OCI-LY7 (cell line): ENCODE data around the gene GJB4.

ENCODE experiments used
- EZH2phosphoT487 ChIP-seq: fragments of 200-600 bp; sonication (generic); IDR thresholded peaks from 2 replicates; pipeline ENCODE4 v1.6.1; 2018; ENCODE audit warnings: low read depth, borderline replicate concordance, mild to moderate bottlenecking, mixed run types, antibody characterized with exemption, low read length, moderate library complexity, mixed read lengths
- TF ChIP-seq, protein P1 (sequence below): fragments of 200-600 bp; sonication (generic); conservative IDR thresholded peaks from 2 replicates; pipeline ENCODE4 v1.5.1; 2014; ENCODE audit warnings: mild to moderate bottlenecking, antibody characterized with exemption, low read length, moderate library complexity, mixed read lengths

DNA sequence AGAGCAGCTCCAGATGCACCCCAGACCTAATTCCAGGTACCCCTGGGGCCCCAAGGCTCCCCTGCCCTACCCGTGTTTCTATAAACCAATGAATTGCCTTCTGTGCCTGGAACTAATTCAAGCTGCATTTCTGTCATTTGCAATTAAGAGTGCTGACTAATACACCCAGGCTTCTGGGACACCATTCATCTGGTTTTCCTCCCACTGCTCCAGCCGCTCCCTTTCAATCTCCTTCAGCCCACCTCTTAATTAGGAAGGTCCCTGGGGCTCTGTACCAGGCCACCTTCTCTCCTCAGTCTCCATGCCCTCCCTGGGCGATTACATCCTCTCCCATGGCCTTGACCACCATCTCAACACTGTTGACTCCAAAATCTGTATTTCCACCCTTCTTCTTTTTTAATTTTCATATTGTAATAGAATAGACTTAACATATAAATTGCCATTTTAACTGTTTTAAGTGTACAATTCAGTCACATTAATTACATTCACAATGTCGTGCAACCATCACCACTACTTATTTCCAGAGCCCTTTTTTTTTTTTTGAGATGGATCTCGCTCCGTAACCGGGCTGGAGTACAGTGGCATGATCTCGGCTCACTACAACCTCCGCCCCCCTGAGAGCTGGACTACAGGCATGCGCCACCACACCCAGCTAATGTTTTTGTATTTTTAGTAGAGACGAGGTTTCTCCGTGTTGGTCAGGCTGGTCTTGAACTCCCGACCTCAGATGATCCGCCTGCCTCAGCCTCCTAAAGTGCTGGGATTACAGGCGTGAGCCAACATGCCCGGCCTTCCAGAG lies 12.2 kb downstream of the GJB4 start:
- TF ChIP-seq, protein P1, sequence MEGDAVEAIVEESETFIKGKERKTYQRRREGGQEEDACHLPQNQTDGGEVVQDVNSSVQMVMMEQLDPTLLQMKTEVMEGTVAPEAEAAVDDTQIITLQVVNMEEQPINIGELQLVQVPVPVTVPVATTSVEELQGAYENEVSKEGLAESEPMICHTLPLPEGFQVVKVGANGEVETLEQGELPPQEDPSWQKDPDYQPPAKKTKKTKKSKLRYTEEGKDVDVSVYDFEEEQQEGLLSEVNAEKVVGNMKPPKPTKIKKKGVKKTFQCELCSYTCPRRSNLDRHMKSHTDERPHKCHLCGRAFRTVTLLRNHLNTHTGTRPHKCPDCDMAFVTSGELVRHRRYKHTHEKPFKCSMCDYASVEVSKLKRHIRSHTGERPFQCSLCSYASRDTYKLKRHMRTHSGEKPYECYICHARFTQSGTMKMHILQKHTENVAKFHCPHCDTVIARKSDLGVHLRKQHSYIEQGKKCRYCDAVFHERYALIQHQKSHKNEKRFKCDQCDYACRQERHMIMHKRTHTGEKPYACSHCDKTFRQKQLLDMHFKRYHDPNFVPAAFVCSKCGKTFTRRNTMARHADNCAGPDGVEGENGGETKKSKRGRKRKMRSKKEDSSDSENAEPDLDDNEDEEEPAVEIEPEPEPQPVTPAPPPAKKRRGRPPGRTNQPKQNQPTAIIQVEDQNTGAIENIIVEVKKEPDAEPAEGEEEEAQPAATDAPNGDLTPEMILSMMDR = no peak
- no peak for TF ChIP-seq EZH2phosphoT487
